Measurements from ENCODE around the gene CERT1.

CERT1 gene

DNA sequence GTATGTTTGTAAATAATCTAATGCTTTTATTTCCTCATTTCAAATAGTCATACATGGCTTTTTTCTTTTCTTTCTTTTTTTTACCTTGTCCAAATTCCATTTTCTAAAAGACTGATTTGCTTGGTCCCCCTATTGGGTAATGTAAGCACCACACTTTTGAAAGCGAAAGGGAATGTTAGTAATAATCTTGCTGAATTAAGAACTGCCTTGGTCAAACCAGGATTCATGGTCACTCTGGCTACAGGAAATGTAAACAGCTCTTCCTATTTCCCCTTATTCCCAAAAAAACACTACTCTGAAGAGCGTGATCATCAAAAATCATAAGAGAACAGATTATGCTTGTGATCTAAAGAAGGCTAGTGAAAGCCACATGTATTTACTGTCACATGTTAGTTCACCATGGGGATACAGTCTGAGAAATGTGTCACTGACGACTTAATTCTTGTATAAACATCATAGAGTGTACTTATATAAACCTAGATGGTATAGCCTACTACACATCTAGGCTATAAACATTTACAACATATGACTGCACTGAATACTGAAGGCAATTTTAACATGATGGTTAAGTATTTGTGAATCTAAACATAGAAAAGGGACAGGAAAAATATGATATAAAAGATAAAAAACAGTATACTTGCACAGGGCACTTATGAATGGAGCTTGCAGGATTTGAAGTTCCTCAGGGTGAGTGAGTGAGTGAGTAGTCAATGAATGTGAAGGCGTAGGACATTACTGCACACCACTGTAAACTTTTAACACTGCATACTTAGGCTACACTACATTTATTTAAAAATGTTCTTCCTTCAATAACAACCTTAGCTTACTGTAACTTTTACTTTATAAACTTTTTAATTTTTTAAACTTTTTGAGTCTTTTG is 99.1 kb downstream of the CERT1 start:
- DNase-seq (ENCODE audit: low read depth), result peak; percentile 5
- no peak overlapping the region for H3K4me3 ChIP-seq (ENCODE audit: low read length)
- TF ChIP-seq, protein P1, sequence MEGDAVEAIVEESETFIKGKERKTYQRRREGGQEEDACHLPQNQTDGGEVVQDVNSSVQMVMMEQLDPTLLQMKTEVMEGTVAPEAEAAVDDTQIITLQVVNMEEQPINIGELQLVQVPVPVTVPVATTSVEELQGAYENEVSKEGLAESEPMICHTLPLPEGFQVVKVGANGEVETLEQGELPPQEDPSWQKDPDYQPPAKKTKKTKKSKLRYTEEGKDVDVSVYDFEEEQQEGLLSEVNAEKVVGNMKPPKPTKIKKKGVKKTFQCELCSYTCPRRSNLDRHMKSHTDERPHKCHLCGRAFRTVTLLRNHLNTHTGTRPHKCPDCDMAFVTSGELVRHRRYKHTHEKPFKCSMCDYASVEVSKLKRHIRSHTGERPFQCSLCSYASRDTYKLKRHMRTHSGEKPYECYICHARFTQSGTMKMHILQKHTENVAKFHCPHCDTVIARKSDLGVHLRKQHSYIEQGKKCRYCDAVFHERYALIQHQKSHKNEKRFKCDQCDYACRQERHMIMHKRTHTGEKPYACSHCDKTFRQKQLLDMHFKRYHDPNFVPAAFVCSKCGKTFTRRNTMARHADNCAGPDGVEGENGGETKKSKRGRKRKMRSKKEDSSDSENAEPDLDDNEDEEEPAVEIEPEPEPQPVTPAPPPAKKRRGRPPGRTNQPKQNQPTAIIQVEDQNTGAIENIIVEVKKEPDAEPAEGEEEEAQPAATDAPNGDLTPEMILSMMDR (conservative IDR thresholded peaks at IDR 0.05; ENCODE audit: low read depth, low read length), result peak; percentile 4

GRCh38 chr5:75405296-75405695 is 106.1 kb downstream of the CERT1 start:
- H3K4me3 ChIP-seq (ENCODE audit: low read length), result no peak overlapping the region
- DNase-seq (ENCODE audit: low read depth), result no peak
- TF ChIP-seq, protein P1 (conservative IDR thresholded peaks at IDR 0.05; ENCODE audit: low read depth, low read length), result no peak

- H3K4me3 ChIP-seq (ENCODE audit: low read length), result no peak overlapping the region
- no peak for DNase-seq (ENCODE audit: low read depth)
- TF ChIP-seq, protein P1 (conservative IDR thresholded peaks at IDR 0.05; ENCODE audit: low read depth, low read length), result no peak
These were observed 116.2 kb downstream of the CERT1 start for GRCh38 chr5:75395277-75395676.

DNA sequence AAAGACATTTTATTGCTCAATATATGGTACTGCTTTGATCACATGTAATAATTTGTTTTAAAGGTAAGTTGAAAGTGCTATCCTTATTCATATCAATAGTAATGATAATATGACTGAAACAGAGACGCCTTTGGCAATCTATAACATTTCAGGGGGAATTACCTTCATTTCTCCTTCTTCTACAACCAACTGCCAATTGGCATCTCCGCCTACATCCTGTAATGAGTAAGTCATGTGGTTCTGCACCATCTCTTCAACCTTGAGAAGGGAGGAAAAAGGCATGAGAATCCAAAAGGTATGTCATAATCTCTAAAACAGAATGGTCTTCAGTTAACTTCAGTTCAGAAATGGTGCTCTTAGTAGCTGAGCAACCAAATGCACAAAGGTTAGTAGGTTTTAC is 122.0 kb downstream of the CERT1 start:
- TF ChIP-seq, protein P1 (conservative IDR thresholded peaks at IDR 0.05; ENCODE audit: low read depth, low read length), result no peak
- H3K4me3 ChIP-seq (ENCODE audit: low read length), result no peak overlapping the region
- no peak for DNase-seq (ENCODE audit: low read depth)

GRCh38 chr5:75387806-75388205 is 123.6 kb downstream of the CERT1 start:
- TF ChIP-seq, protein P1 (conservative IDR thresholded peaks at IDR 0.05; ENCODE audit: low read depth, low read length), result no peak
- DNase-seq (ENCODE audit: low read depth), result no peak
- H3K4me3 ChIP-seq (ENCODE audit: low read length), result no peak overlapping the region

DNA sequence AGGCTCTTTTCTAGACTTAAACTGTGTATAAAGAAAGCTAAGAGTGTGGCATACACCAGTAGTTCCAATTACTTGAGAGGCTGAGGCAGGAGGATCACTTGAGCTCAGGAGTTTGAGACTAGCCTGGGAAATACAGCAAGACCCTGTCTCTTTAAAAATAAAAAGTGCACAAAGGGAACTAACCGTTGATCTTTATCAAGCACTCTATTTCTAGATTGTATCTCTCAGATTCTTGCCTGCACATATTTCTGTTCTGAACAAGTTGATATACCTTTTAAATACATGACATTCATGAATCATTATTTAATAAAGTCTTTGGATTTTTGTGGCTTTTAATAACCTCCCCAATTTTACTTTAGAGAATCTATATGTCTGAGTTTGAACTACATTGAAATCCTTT is 127.2 kb downstream of the CERT1 start:
- TF ChIP-seq, protein P1 (conservative IDR thresholded peaks at IDR 0.05; ENCODE audit: low read depth, low read length), result no peak
- DNase-seq (ENCODE audit: low read depth), result no peak
- no peak overlapping the region for H3K4me3 ChIP-seq (ENCODE audit: low read length)

GRCh38 chr5:75381456-75381855 is 130.0 kb downstream of the CERT1 start:
- H3K4me3 ChIP-seq (ENCODE audit: low read length), result no peak overlapping the region
- TF ChIP-seq, protein P1 (conservative IDR thresholded peaks at IDR 0.05; ENCODE audit: low read depth, low read length), result no peak
- DNase-seq (ENCODE audit: low read depth), result no peak
